Large intestine (tissue), 3 donors: ENCODE measurements around the gene TMEM255A. TPM values are rescaled to one million over a fixed set of nuclear protein-coding genes. Genes with fewer than 3 reads are reported as not detected.
A peak's percentile ranks its signal among the peaks of the same experiment; 100 is the strongest.

Source experiments
- DNase-seq, 2 donors: peaks; one replicate each; pipeline versions ENCODE4 v3.0.0 to v3.0.0-alpha.2; 2013
- H3K27ac ChIP-seq: one replicate; pipeline ENCODE4 v1.5.1; 2013; ENCODE audit warnings: low read length
- H3K27me3 ChIP-seq: 2 replicates; pipeline ENCODE4 v1.6.1; 2013; ENCODE audit warnings: low read length; ENCODE audit not compliant: control insufficient read depth, insufficient read depth
- H3K36me3 ChIP-seq: 2 replicates; pipeline ENCODE4 v1.6.1; 2013; ENCODE audit warnings: low read length; ENCODE audit not compliant: control insufficient read depth, insufficient read depth
- H3K4me1 ChIP-seq: one replicate; pipeline ENCODE4 v1.6.1; 2013; ENCODE audit warnings: low read length; ENCODE audit not compliant: control insufficient read depth, insufficient read depth
- H3K4me3 ChIP-seq: one replicate; pipeline ENCODE4 v1.5.1; 2013; ENCODE audit warnings: low read length
- H3K9me3 ChIP-seq: one replicate; pipeline ENCODE4 v1.6.1; 2013; ENCODE audit warnings: mild to moderate bottlenecking, low read depth, low read length, moderate library complexity; ENCODE audit not compliant: control insufficient read depth
- WGBS: methylation state at CpG from one replicate; pipeline ENCODE4 v1.1.5; 2013; ENCODE audit warnings: low lambda C conversion rate; ENCODE audit not compliant: insufficient coverage; 5-methylcytosine and 5-hydroxymethylcytosine counted together
- polyA plus RNA-seq: library from polyadenylated mRNA; unstranded; fragments of 120-200 nt; gene quantifications from one replicate; pipeline ENCODE4 v1.2.1, GENCODE V29; 2013

TMEM255A gene
- polyA plus RNA-seq, 1 donor: 1.6 TPM

GRCh38 chrX:120244735-120245498, 66.3 kb downstream of the TMEM255A start:
- Histone ChIP-seq H3K4me1 (no peaks in the 10 kb centered on the region), H3K4me3 (peak overlapping the region; percentile 84), H3K36me3 (no peaks in the 10 kb centered on the region), H3K27me3 (no peaks in the 10 kb centered on the region), H3K9me3 (no peaks in the 10 kb centered on the region), H3K27ac (peak overlapping the region; percentile 88)
- WGBS: no CpG with 5 or more reads among the region's 43 CpGs
- peak; percentile 45 to 77 for DNase-seq

DNA sequence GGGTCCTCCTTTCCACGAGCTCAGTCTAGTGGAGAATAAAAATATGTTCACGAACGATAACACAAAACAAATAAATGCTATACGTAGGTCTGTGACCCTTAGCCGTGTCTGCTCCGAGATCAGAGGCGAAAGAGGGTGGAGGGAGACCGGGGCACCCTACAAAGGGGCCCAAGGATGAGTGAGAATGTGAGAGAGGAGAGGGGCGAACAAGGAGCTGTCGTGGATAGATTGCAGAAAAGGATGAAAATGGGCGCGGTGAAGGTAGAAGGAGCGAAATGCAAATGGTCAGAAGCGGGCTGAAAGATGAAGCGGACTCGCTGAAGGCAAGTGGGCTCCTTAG, 66.9 kb downstream of the TMEM255A start:
- Histone ChIP-seq H3K4me3 (peak overlapping the region; percentile 84), H3K36me3 (peaks cover 2% of the 10 kb centered on the region), H3K27ac (peak overlapping the region; percentile 88), H3K4me1 (no peaks in the 10 kb centered on the region), H3K9me3 (no peaks in the 10 kb centered on the region), H3K27me3 (no peaks in the 10 kb centered on the region)
- no peak for DNase-seq
- 0% methylated on average over 1 of the region's 16 CpGs for WGBS

- Histone ChIP-seq H3K4me3 (no peak overlapping the region), H3K27ac (no peak overlapping the region), H3K4me1 (no peaks in the 10 kb centered on the region), H3K36me3 (peaks cover 2% of the 10 kb centered on the region), H3K27me3 (no peaks in the 10 kb centered on the region), H3K9me3 (no peaks in the 10 kb centered on the region)
- no CpG with 5 or more reads among the region's 5 CpGs for WGBS
- no peak for DNase-seq
Measured at GRCh38 chrX:120242813-120243212, 68.4 kb downstream of the TMEM255A start.

DNA sequence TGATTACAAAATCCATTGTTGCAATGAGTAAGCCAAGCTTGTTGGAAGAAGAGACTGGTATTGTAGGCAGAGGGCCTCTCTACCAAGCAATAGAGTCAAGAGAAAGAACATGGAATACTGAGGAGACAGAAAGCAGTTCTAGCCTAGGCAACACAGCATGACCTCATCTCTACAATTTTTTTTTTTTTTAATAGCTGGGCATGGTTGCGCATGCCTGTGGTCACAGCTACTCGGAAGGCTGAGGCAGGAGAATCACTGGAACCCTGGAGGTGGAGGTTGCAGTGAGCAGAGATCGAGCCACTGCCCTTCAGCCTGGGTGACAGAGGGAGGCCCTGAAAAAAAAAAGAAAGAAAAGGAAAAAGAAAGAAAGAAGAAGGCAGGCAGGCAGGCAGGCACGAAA, 72.3 kb downstream of the TMEM255A start:
- DNase-seq: no peak
- Histone ChIP-seq H3K9me3 (no peaks in the 10 kb centered on the region), H3K4me3 (no peak overlapping the region), H3K4me1 (no peaks in the 10 kb centered on the region), H3K36me3 (peaks cover 2% of the 10 kb centered on the region), H3K27ac (no peak overlapping the region), H3K27me3 (no peaks in the 10 kb centered on the region)
- 94% methylated on average over 2 of the region's 4 CpGs for WGBS

DNA sequence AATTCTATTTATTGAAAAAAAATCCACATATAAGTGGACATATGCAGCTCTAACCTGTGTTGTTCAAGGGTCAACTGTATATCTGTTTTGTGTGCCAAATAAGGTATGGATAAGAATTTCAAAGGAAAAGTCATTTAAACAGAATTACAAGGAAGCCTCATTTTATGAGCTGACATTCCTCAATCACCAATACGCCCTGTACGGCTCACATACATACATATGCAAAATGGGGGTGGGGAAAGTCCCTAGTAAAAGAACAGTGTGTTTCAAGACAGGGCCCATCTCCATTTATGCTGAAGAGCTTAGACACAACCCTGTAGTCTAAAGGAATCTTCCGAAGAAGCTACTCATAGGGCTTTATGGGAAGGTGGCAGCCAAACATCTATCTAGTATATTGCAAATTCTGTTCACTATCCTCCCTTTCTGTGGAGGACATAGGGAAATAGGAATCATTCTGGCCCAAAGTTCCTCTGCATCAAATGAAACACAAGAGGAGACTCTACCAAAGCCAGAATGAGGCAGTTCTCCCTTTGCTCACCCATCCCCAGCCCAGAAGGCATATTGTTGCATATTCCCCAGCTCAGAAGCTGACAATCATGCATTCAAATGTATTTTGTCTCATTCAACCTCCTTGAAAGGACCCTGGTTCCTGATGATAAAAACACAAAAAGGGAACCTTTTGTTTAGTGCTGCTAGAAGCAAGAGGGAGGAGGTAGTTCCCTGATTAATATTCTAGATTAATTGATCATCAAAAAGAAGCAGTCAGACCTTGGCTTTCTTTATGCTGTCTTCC, 74.4 kb downstream of the TMEM255A start:
- no CpG with 5 or more reads among the region's 3 CpGs for WGBS
- Histone ChIP-seq H3K27me3 (no peaks in the 10 kb centered on the region), H3K4me3 (no peak overlapping the region), H3K27ac (no peak overlapping the region), H3K4me1 (no peaks in the 10 kb centered on the region), H3K36me3 (peaks cover 2% of the 10 kb centered on the region), H3K9me3 (no peaks in the 10 kb centered on the region)
- no peak for DNase-seq

- Histone ChIP-seq H3K4me3 (no peak overlapping the region), H3K27me3 (no peaks in the 10 kb centered on the region), H3K36me3 (peaks cover 2% of the 10 kb centered on the region), H3K4me1 (no peaks in the 10 kb centered on the region), H3K9me3 (no peaks in the 10 kb centered on the region), H3K27ac (no peak overlapping the region)
- WGBS: no CpG with 5 or more reads among the region's 6 CpGs
- no peak for DNase-seq
Measured at GRCh38 chrX:120235284-120235683, 76.0 kb downstream of the TMEM255A start.

DNA sequence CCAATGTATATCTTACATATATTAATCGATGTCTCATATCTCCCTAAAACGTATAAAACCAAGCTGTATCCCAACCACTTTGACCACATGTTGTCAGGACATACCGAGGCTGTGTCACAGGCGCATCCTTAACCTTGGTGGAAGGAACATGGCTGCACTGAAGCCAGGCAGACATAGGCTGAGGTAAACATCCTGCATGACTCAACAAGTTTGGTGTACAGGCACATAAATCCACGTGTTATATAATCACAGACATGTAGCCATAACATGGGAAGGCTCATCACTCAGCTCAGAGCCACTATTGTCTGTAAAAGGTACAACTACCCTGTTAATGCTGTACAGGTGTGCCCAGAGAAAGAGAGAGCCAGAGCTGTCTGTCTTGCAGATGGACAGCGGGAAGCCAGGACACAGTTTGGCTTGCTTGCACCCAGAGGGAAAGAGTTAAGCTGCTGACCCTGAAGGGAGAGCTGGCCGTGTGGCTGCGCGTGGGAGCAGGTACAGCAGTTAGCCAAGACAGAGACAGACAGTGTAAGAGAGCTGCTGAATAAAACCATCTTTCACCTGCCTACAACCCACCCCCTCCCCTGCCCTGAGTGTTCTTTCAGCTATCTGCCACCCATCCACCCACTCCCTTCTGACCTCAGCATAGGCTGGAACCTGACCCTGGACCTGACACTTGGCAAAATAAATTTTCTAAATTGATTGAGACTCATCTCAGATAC, 82.9 kb downstream of the TMEM255A start:
- H3K36me3 ChIP-seq: no peaks in the 10 kb centered on the region
- no peak overlapping the region for H3K27ac ChIP-seq
- WGBS: no CpG with 5 or more reads among the region's 9 CpGs
- no peak overlapping the region for H3K4me3 ChIP-seq
- H3K27me3 ChIP-seq: no peaks in the 10 kb centered on the region
- H3K4me1 ChIP-seq: no peaks in the 10 kb centered on the region
- H3K9me3 ChIP-seq: no peaks in the 10 kb centered on the region
- no peak for DNase-seq

- no CpG with 5 or more reads among the region's 4 CpGs for WGBS
- H3K4me1 ChIP-seq: no peaks in the 10 kb centered on the region
- H3K36me3 ChIP-seq: no peaks in the 10 kb centered on the region
- no peaks in the 10 kb centered on the region for H3K27me3 ChIP-seq
- H3K9me3 ChIP-seq: no peaks in the 10 kb centered on the region
- DNase-seq: no peak
- no peak overlapping the region for H3K27ac ChIP-seq
- no peak overlapping the region for H3K4me3 ChIP-seq
Measured at GRCh38 chrX:120224388-120224787, 86.9 kb downstream of the TMEM255A start.

- H3K36me3 ChIP-seq: no peaks in the 10 kb centered on the region
- WGBS: no CpG with 5 or more reads among the region's 8 CpGs
Measured at GRCh38 chrX:120223374-120223773, 87.9 kb downstream of the TMEM255A start.

GRCh38 chrX:120213438-120214265, 97.6 kb downstream of the TMEM255A start:
- Histone ChIP-seq H3K9me3 (no peaks in the 10 kb centered on the region), H3K4me1 (no peaks in the 10 kb centered on the region), H3K27ac (no peak overlapping the region), H3K36me3 (no peaks in the 10 kb centered on the region), H3K27me3 (no peaks in the 10 kb centered on the region), H3K4me3 (no peak overlapping the region)
- WGBS: no CpG with 5 or more reads among the region's 8 CpGs
- DNase-seq: peak; percentile 23 to 31

More at GRCh38 chrX:120223374-120223773, 87.9 kb downstream of the TMEM255A start:
- H3K27me3 ChIP-seq: no peaks in the 10 kb centered on the region
- no peaks in the 10 kb centered on the region for H3K4me1 ChIP-seq
- no peak for DNase-seq
- H3K9me3 ChIP-seq: no peaks in the 10 kb centered on the region
- no peak overlapping the region for H3K4me3 ChIP-seq
- H3K27ac ChIP-seq: no peak overlapping the region
